Glutamatergic neuron (in vitro differentiated cells): ENCODE measurements around the gene SORCS1. TPM values are rescaled to one million over a fixed set of nuclear protein-coding genes. Genes with fewer than 3 reads are reported as not detected.
"Not testable (repeated sequence)": the region's sequence is repeated elsewhere in the genome, so short reads cannot be mapped to it uniquely, and the experiment has no call there.

Source experiments
- DNase-seq: peaks from one replicate; pipeline ENCODE4 v3.0.0; 2022
- H3K27ac Mint-ChIP-seq: one replicate; pipeline ENCODE4 v1.8.0; 2020; ENCODE audit warnings: mild to moderate bottlenecking, mixed read lengths, inconsistent platforms; ENCODE audit not compliant: unreplicated experiment
- H3K27me3 Mint-ChIP-seq: one replicate; pipeline ENCODE4 v1.8.0; 2020; ENCODE audit warnings: mild to moderate bottlenecking, moderate library complexity, mixed read lengths, inconsistent platforms; ENCODE audit not compliant: unreplicated experiment
- H3K36me3 Mint-ChIP-seq: one replicate; pipeline ENCODE4 v1.8.0; 2020; ENCODE audit warnings: mild to moderate bottlenecking, mixed read lengths, inconsistent platforms; ENCODE audit not compliant: unreplicated experiment
- H3K4me1 Mint-ChIP-seq: one replicate; pipeline ENCODE4 v1.8.0; 2020; ENCODE audit warnings: mild to moderate bottlenecking, low read depth, mixed read lengths, inconsistent platforms; ENCODE audit not compliant: unreplicated experiment
- H3K4me3 Mint-ChIP-seq: one replicate; pipeline ENCODE4 v1.8.0; 2020; ENCODE audit warnings: mild to moderate bottlenecking, mixed read lengths, inconsistent platforms; ENCODE audit not compliant: unreplicated experiment
- H3K9me3 Mint-ChIP-seq: one replicate; pipeline ENCODE4 v1.8.0; 2020; ENCODE audit warnings: mild to moderate bottlenecking, moderate library complexity, mixed read lengths, inconsistent platforms; ENCODE audit not compliant: unreplicated experiment
- CTCF ChIP-seq: fragments of 200-600 bp; sonication (generic); IDR thresholded peaks from one replicate; pipeline ENCODE4 v1.5.0; 2021; ENCODE audit not compliant: partially characterized antibody, unreplicated experiment
- total RNA-seq: library from RNA; stranded (reverse); fragmentation: NEBNext Ultra II Directional; extraction: Animal tissue kit (Norgen Biotek cat#: 25700); gene quantifications from one replicate; pipeline ENCODE4 v1.2.1, GENCODE V29; 2021; ENCODE audit not compliant: unreplicated experiment

Gene SORCS1
- total RNA-seq, 1 donor from 2014 or later, result 3.3 TPM

GRCh38 chr10:106929291-106929895 is 235.1 kb downstream of the SORCS1 start:
- Mint-ChIP-seq H3K27ac (no peak overlapping the region), H3K27me3 (no peaks in the 10 kb centered on the region), H3K4me3 (no peak overlapping the region), H3K9me3 (no peaks in the 10 kb centered on the region), H3K36me3 (no peaks in the 10 kb centered on the region), H3K4me1 (peaks cover 2% of the 10 kb centered on the region)
- no peak for TF ChIP-seq CTCF
- DNase-seq, result no peak

GRCh38 chr10:106928151-106928550 is 236.4 kb downstream of the SORCS1 start:
- H3K9me3 Mint-ChIP-seq, H3K4me1 Mint-ChIP-seq, DNase-seq, H3K27ac Mint-ChIP-seq, H3K4me3 Mint-ChIP-seq, H3K36me3 Mint-ChIP-seq, H3K27me3 Mint-ChIP-seq: not testable (repeated sequence)

GRCh38 chr10:106925191-106925590 is 239.3 kb downstream of the SORCS1 start:
- no peak for DNase-seq
- Mint-ChIP-seq H3K27ac (no peak overlapping the region), H3K36me3 (no peaks in the 10 kb centered on the region), H3K4me1 (peaks cover 2% of the 10 kb centered on the region), H3K4me3 (no peak overlapping the region), H3K27me3 (no peaks in the 10 kb centered on the region), H3K9me3 (no peaks in the 10 kb centered on the region)
- TF ChIP-seq CTCF, result no peak

- Mint-ChIP-seq H3K9me3 (no peaks in the 10 kb centered on the region), H3K27me3 (no peaks in the 10 kb centered on the region), H3K27ac (no peak overlapping the region), H3K36me3 (no peaks in the 10 kb centered on the region), H3K4me3 (no peak overlapping the region), H3K4me1 (peaks cover 2% of the 10 kb centered on the region)
- DNase-seq, result no peak
- TF ChIP-seq CTCF, result no peak
Observed at GRCh38 chr10:106920538-106920937, 244.0 kb downstream of the SORCS1 start.

GRCh38 chr10:106919871-106920282 is 244.6 kb downstream of the SORCS1 start:
- Mint-ChIP-seq H3K27me3 (no peaks in the 10 kb centered on the region), H3K27ac (no peak overlapping the region), H3K36me3 (no peaks in the 10 kb centered on the region), H3K4me3 (no peak overlapping the region), H3K9me3 (no peaks in the 10 kb centered on the region), H3K4me1 (no peaks in the 10 kb centered on the region)
- no peak for DNase-seq
- no peak for TF ChIP-seq CTCF
